ENCODE measurements around the gene BCKDK.
A peak's percentile ranks its signal among the peaks of the same experiment; 100 is the strongest.

BCKDK gene

GRCh38 chr16:31080035-31080629, 28.1 kb upstream of the BCKDK start:
- no peak for DNase-seq (ENCODE audit: low read depth)

- DNase-seq (ENCODE audit: low read depth), result no peak
Measured at GRCh38 chr16:31080756-31081419, 27.3 kb upstream of the BCKDK start.

GRCh38 chr16:31081428-31082351, 26.5 kb upstream of the BCKDK start:
- no peak for DNase-seq (ENCODE audit: low read depth)

GRCh38 chr16:31082368-31083045, 25.7 kb upstream of the BCKDK start:
- DNase-seq (ENCODE audit: low read depth), result no peak

- no peak for DNase-seq (ENCODE audit: low read depth)
Measured at GRCh38 chr16:31083081-31083480, 25.1 kb upstream of the BCKDK start.

GRCh38 chr16:31083556-31083955, 24.6 kb upstream of the BCKDK start:
- DNase-seq (ENCODE audit: low read depth), result no peak

GRCh38 chr16:31083981-31084380, 24.2 kb upstream of the BCKDK start:
- DNase-seq (ENCODE audit: low read depth), result no peak

- DNase-seq (ENCODE audit: low read depth), result no peak
Measured at GRCh38 chr16:31084584-31085302, 23.4 kb upstream of the BCKDK start.

- no peak for DNase-seq (ENCODE audit: low read depth)
Measured at GRCh38 chr16:31085411-31085810, 22.8 kb upstream of the BCKDK start.

GRCh38 chr16:31085873-31086628, 22.1 kb upstream of the BCKDK start:
- no peak for DNase-seq (ENCODE audit: low read depth)

GRCh38 chr16:31086629-31086906, 21.6 kb upstream of the BCKDK start:
- DNase-seq (ENCODE audit: low read depth), result no peak

- no peak for DNase-seq (ENCODE audit: low read depth)
Measured at GRCh38 chr16:31087481-31087880, 20.7 kb upstream of the BCKDK start.

- no peak for DNase-seq (ENCODE audit: low read depth)
Measured at GRCh38 chr16:31087971-31088370, 20.2 kb upstream of the BCKDK start.

- DNase-seq (ENCODE audit: low read depth), result no peak
Measured at GRCh38 chr16:31088459-31089183, 19.6 kb upstream of the BCKDK start, which contains the start of gene PRSS53. TSS of gene PRSS53 (minus strand) at chr16:31088943. CDS start at chr16:31088809, 134 bp downstream.

GRCh38 chr16:31089199-31089598, 19.0 kb upstream of the BCKDK start:
- DNase-seq (ENCODE audit: low read depth), result no peak

GRCh38 chr16:31090540-31090939, 17.6 kb upstream of the BCKDK start:
- no peak for DNase-seq (ENCODE audit: low read depth)

- DNase-seq (ENCODE audit: low read depth), result no peak
Measured at GRCh38 chr16:31092330-31092729, 15.9 kb upstream of the BCKDK start.

GRCh38 chr16:31093132-31093703, 15.0 kb upstream of the BCKDK start:
- no peak for DNase-seq (ENCODE audit: low read depth)

GRCh38 chr16:31094088-31094423, 14.1 kb upstream of the BCKDK start:
- no peak for DNase-seq (ENCODE audit: low read depth)

GRCh38 chr16:31094424-31095120, 13.6 kb upstream of the BCKDK start, which contains the start of gene VKORC1:
TSS of gene VKORC1 (minus strand) at chr16:31094797. CDS start at chr16:31094729, 68 bp downstream.
- peak; percentile 71 for DNase-seq (ENCODE audit: low read depth)
